HFF-Myc (cell line): Measurements from ENCODE around the gene TBC1D5.
"Not testable (repeated sequence)": the region's sequence is repeated elsewhere in the genome, so short reads cannot be mapped to it uniquely, and the experiment has no call there.

ENCODE experiments used
- DNase-seq: peaks from one replicate; pipeline ENCODE4 v3.0.0-alpha.2; 2011; ENCODE audit warnings: low read depth; ENCODE audit errors: extremely low read depth
- H3K4me3 ChIP-seq: replicated peaks from 2 replicates; pipeline ENCODE4 v1.5.1; 2011; ENCODE audit warnings: low read depth, mild to moderate bottlenecking, control low read depth, low read length
- CTCF ChIP-seq: IDR thresholded peaks from 2 replicates; pipeline ENCODE4 v1.5.1; 2012; ENCODE audit warnings: mild to moderate bottlenecking, low read depth, low read length, control low read depth; ENCODE audit errors: missing control alignments

Gene TBC1D5

DNA sequence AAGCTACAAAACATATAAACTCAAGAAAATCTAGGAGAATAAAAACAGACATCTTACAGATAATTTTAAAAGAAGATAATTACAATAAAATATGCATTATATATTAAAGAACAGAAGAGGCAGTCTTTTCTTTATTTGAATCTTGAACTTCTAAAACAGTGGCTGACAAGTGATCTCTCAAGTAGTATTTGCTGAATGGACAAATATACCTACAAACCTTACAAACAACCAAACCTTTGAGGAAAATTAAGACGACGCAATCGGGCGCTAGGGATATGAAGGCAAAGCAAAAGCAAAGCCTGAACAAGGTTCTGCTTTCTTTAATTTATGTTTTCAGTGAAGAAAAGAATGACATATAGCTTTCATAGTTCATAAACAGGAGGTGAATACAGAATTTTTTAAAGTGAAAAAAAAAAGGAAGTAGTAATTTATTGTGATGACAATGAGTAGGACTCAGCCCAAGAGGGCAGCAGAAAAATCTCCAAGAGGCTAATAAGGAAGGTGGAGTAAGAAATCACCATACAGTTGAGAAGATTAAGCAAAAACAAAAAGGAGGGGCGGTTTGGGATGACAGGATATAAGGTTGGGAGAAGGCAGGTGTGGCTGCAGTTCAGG lies 347.8 kb downstream of the TBC1D5 start:
- TF ChIP-seq CTCF, result no peak
- no peak overlapping the region for H3K4me3 ChIP-seq
- DNase-seq, result no peak

DNA sequence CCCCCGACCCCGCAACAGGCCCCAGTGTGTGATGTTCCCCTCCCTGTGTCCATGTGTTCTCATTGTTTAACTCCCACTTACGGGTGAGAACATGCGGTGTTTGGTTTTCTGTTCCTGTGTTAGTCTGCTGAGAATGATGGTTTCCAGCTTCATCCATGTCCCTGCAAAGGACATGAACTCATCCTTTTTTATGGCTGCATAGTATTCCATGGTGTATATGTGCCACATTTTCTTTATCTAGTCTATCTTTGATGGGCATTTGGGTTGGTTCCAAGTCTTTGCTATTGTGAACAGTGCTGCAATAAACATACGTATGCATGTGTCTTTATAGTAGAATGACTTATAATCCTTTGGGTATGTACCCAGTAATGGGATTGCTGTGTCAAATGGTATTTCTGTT lies 349.9 kb downstream of the TBC1D5 start:
- DNase-seq, result not testable (repeated sequence)

DNA sequence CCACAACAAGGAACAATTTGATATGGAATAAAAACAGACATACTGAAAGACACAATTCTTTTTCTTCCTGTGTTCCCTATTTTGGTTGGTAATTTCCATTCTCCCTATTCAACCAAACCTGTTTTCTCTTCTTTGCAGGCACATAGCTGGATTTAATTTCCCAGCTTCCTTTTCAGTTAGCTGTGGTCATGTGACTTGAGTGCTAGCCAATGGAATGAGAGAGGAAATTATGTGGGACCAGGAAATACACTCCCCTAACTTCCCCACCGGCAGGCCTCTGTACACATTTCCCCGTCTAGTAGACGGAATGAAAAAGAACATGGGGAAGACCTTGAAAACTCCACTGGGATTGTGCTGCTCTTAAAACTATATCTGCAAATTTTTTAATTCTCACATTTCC lies 351.6 kb downstream of the TBC1D5 start:
- TF ChIP-seq CTCF, result no peak
- DNase-seq, result no peak
- no peak overlapping the region for H3K4me3 ChIP-seq

More for the DNA sequence above, 349.9 kb downstream of the TBC1D5 start:
- H3K4me3 ChIP-seq, result not testable (repeated sequence)

- no peak for TF ChIP-seq CTCF
- no peak overlapping the region for H3K4me3 ChIP-seq
- no peak for DNase-seq
Observed at GRCh38 chr3:17387108-17387507, 355.3 kb downstream of the TBC1D5 start.

- no peak overlapping the region for H3K4me3 ChIP-seq
- no peak for TF ChIP-seq CTCF
- DNase-seq, result no peak
Observed at GRCh38 chr3:17386432-17386831, 356.0 kb downstream of the TBC1D5 start.

DNA sequence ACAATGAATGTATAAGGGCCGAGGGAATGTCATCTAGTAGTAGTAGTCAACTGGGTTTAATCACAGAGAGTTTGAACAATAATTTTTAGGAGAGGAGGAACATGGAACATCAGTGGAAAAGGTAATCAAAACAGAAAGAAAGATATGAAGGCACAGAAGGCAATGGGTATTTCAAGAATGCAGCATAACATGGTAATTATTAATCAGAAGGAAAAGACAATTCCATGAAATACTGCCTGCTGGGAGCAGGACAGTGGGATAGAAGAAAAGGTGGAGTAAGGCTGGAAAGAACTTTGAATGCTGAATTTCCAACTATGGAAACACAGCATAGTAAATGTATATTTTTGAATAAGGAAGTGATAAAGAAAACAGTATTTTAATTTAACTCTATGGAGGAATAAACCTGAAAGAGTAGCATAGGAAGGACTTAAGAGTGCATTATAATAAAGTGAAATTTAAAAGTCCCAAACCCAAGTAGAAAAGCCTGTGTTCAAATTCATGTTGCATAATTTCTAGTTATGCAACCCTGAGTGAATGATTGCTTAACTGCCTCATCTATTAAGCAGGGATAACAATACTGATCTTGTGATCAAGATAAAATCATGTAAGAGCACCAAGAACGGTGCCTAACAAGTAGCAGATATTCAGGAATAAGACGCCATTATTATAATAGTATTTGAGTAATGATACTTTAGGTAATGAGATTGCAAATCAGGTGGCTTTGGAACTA lies 357.7 kb downstream of the TBC1D5 start:
- no peak for TF ChIP-seq CTCF
- H3K4me3 ChIP-seq, result no peak overlapping the region
- DNase-seq, result no peak

- no peak for DNase-seq
- H3K4me3 ChIP-seq, result no peak overlapping the region
- no peak for TF ChIP-seq CTCF
Observed at GRCh38 chr3:17373304-17373703, 369.1 kb downstream of the TBC1D5 start.
